K562 (cell line): ENCODE measurements around the gene PTK7. TPM values are rescaled to one million over a fixed set of nuclear protein-coding genes. Genes with fewer than 3 reads are reported as not detected.

Experiments used
- ELF4 ChIP-seq: fragments of 450-650 bp; formaldehyde crosslinking; IDR thresholded peaks from 2 replicates; pipeline ENCODE4 v1.4.0; 2022; ENCODE audit warnings: missing genetic modification characterization
- ETV6 ChIP-seq, 3 experiments: fragments of 150-350 bp in 1 of 3; sonication (generic) in 1 of 3; formaldehyde crosslinking in 1 of 3; IDR thresholded peaks; 2 replicates each; pipeline versions ENCODE4 v1.6.1 to v1.8.0; 2014 to 2022; ENCODE audit warnings: borderline replicate concordance in 2 of 3, low read depth in 2 of 3, antibody characterized with exemption in 1 of 3, low read length in 1 of 3, mild to moderate bottlenecking in 1 of 3, missing genetic modification reagents in 1 of 3
- FOXK1 ChIP-seq: sonication (generic); formaldehyde crosslinking; IDR thresholded peaks from 2 replicates; pipeline ENCODE4 v1.8.0; 2022; ENCODE audit warnings: missing genetic modification reagents, mild to moderate bottlenecking, borderline replicate concordance
- FOXP1 ChIP-seq: sonication (generic); formaldehyde crosslinking; IDR thresholded peaks from 2 replicates; pipeline ENCODE4 v1.8.0; 2022; ENCODE audit warnings: mild to moderate bottlenecking, missing genetic modification reagents
- GATAD2A ChIP-seq: fragments of 450-650 bp; IDR thresholded peaks from 2 replicates; pipeline ENCODE4 v1.6.1; 2017
- HNRNPUL1 ChIP-seq: fragments of 200-400 bp; formaldehyde crosslinking; IDR thresholded peaks from 2 replicates; pipeline ENCODE4 v1.6.1; 2017; ENCODE audit warnings: low read length
- KAT2B ChIP-seq: IDR thresholded peaks from one replicate; pipeline ENCODE4 v1.6.1; 2012; ENCODE audit warnings: low read depth, mild to moderate bottlenecking, control low read depth, inconsistent platforms, low read length, moderate library complexity
- NFRKB ChIP-seq: fragments of 450-650 bp; IDR thresholded peaks from 2 replicates; pipeline ENCODE4 v1.6.1; 2016; ENCODE audit warnings: low read depth
- SMAD4 ChIP-seq: fragments of 250-450 bp; sonication (Bioruptor Pico); conservative IDR thresholded peaks from 2 replicates; pipeline ENCODE4 v1.8.0; 2021; ENCODE audit warnings: inconsistent platforms, mild to moderate bottlenecking, moderate library complexity
- SRSF1 ChIP-seq: fragments of 200-400 bp; formaldehyde crosslinking; IDR thresholded peaks from 2 replicates; pipeline ENCODE4 v1.6.1; 2017; ENCODE audit warnings: mild to moderate bottlenecking, low read depth, low read length, moderate library complexity
- TEAD1 ChIP-seq, 2 experiments: fragments of 450-650 bp in 1 of 2; sonication (generic) in 1 of 2; formaldehyde crosslinking; IDR thresholded peaks; 2 replicates each; pipeline versions ENCODE4 v1.4.0 to v1.8.0; 2020 to 2022; ENCODE audit warnings: mild to moderate bottlenecking in 2 of 2, missing genetic modification reagents in 1 of 2
- YY1 ChIP-seq, 3 experiments: IDR thresholded peaks; 2 replicates each; pipeline ENCODE4 v1.6.1; 2011; ENCODE audit warnings: low read length in 2 of 3, mild to moderate bottlenecking in 2 of 3, moderate library complexity in 2 of 3, borderline replicate concordance in 1 of 3, control low read depth in 1 of 3, low read depth in 1 of 3; ENCODE audit not compliant: insufficient read depth in 3 of 3, insufficient replicate concordance in 2 of 3, control insufficient read depth in 1 of 3, insufficient read length in 1 of 3; ENCODE audit errors: extremely low read depth in 1 of 3
- ZFP1 ChIP-seq: fragments of 450-650 bp; formaldehyde crosslinking; IDR thresholded peaks from 2 replicates; pipeline ENCODE4 v1.4.0; 2020; ENCODE audit warnings: mild to moderate bottlenecking, mixed read lengths
- ZNF175 ChIP-seq: fragments of 200-800 bp; sonication (Bioruptor generic); IDR thresholded peaks from 2 replicates; pipeline ENCODE4 v1.6.1; 2016; ENCODE audit warnings: low read depth, mild to moderate bottlenecking, missing genetic modification characterization, missing compliant biosample characterization
- ZNF75A ChIP-seq: fragments of 450-650 bp; formaldehyde crosslinking; IDR thresholded peaks from 2 replicates; pipeline ENCODE4 v1.4.0; 2020; ENCODE audit warnings: mild to moderate bottlenecking
- ZNF76 ChIP-seq: fragments of 250-450 bp; sonication (Bioruptor Pico); IDR thresholded peaks from 2 replicates; pipeline ENCODE4 v1.4.0; 2020; ENCODE audit warnings: mild to moderate bottlenecking, moderate library complexity, borderline replicate concordance
- polyA plus RNA-seq, 8 experiments: library from polyadenylated mRNA; depleted of rRNA in 4 of 8; stranded (reverse) in 5 of 8; unstranded in 3 of 8; fragments of >200 nt; fragmentation: Nextera tagmentation in 2 of 8; fragmentation: Illumina TruSeq in 1 of 8; extraction: Ambion mirVana in 2 of 8; extraction: Trizol in 1 of 8; gene quantifications; 2 replicates each; pipeline versions ENCODE4 v1.2.1 to v1.2.3, GENCODE V29; 2011 to 2014; ENCODE audit warnings: inconsistent platforms in 1 of 8, missing spikeins in 1 of 8
- total RNA-seq, 7 experiments: library from RNA; depleted of rRNA in 6 of 7; stranded (reverse); fragments of >200 nt in 6 of 7; fragmentation: Illumina TruSeq in 2 of 7; extraction: Trizol in 2 of 7; gene quantifications; 2 replicates each; pipeline versions ENCODE4 v1.2.1 to v1.2.3, GENCODE V29; 2011 to 2021; ENCODE audit warnings: low replicate concordance in 1 of 7
- TF ChIP-seq, protein P1 (sequence below): fragments of 250-450 bp; sonication (Bioruptor Pico); IDR thresholded peaks from 2 replicates; pipeline ENCODE4 v1.4.0; 2020
- TF ChIP-seq, protein P2 (sequence below): sonication (generic); formaldehyde crosslinking; IDR thresholded peaks from 2 replicates; pipeline ENCODE4 v1.8.0; 2022; ENCODE audit warnings: mild to moderate bottlenecking, low read depth, missing genetic modification reagents

Gene PTK7
- total and polyA plus RNA-seq, 9 of the 15 experiments (the other 6 are each of a cell fraction or from before 2014, with no cell fraction given), result 0.20 to 6.8 (median 4.2) TPM

DNA sequence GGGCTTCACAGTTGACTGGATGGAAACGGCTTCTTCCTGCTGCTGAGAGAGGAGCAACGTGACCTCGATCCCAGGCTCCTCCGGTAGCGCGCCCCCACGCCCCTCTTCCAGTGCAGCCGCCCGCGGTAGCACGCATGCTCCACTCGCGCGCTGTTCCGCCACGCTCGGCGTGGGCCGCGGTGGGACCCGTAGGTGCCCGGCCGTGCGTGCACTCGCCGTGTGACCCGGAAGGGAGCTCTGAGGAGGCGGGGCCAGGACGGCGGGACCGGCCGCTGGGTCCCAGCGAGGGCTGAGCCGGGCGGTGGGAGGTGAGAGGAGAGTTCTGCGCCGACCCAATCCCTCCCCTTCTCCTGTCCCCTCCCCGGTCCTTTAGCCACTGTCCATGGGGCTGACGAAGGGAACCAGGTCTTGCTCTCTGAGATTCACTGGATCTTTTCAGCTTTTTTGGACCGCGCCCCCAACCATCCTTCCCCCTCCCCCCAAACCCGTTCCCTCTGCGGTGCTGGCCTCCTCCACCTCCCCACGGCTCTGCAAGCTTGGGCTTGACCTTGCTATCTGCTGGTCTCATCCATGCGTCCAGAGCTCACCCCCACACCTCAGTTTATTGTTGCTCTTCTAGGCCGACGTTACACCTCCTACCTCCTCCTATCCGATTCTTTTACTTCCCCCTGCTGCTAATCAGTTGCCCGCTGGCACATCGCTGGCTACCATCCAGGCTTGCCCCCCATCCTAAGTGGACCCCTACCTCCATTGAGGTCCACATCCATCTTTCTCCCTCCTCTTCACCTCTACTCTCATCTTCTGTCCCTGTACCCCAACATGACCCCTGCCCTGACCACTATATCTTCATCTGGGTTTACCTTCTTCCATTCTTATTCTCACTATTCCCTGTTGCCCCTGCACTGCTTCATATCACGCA, 106.1 kb downstream of the PTK7 start, which contains the start of gene CUL9 (continued):
- TF ChIP-seq HNRNPUL1 (no peak), TEAD1 (CRISPR knock-in tag; IDR thresholded peaks at IDR 0.05) (peak in 1 of 2 experiments; percentile 90; a peak in 1 of 4 replicates), FOXP1 (CRISPR knock-in tag) (peak; percentile 99), GATAD2A (peak; percentile 84), ZNF75A (no peak), YY1 (IDR thresholded peaks at IDR 0.05; ENCODE audit: borderline replicate concordance in 1 of 3, control insufficient read depth in 1 of 3, extremely low read depth in 1 of 3, insufficient read depth in 3 of 3, insufficient read length in 1 of 3, insufficient replicate concordance in 2 of 3, low read depth in 1 of 3, low read length in 2 of 3) (peak in 2 of 3 experiments; percentile 68 to 70), ZNF175 (CRISPR knock-in tag) (no peak), ETV6 (IDR thresholded peaks at IDR 0.05; ENCODE audit: borderline replicate concordance in 1 of 2, low read depth in 2 of 2, low read length in 1 of 2) (no peak), ETV6 (CRISPR knock-in tag; IDR thresholded peaks at IDR 0.05; ENCODE audit: borderline replicate concordance) (peak; percentile 95; the same call in 1 of the 2 replicates), FOXK1 (peak; percentile 97), ZFP1 (no peak), SMAD4 (CRISPR knock-in tag) (no peak; the same call in 1 of the 2 replicates), KAT2B (no peak), NFRKB (peak; percentile 44; the same call in 1 of the 2 replicates), ELF4 (CRISPR knock-in tag) (peak; percentile 71), ZNF76 (no peak), SRSF1 (0 out of 2 replicates have a peak, but pooled peaks have one; percentile 54)
- TF ChIP-seq, protein P1, sequence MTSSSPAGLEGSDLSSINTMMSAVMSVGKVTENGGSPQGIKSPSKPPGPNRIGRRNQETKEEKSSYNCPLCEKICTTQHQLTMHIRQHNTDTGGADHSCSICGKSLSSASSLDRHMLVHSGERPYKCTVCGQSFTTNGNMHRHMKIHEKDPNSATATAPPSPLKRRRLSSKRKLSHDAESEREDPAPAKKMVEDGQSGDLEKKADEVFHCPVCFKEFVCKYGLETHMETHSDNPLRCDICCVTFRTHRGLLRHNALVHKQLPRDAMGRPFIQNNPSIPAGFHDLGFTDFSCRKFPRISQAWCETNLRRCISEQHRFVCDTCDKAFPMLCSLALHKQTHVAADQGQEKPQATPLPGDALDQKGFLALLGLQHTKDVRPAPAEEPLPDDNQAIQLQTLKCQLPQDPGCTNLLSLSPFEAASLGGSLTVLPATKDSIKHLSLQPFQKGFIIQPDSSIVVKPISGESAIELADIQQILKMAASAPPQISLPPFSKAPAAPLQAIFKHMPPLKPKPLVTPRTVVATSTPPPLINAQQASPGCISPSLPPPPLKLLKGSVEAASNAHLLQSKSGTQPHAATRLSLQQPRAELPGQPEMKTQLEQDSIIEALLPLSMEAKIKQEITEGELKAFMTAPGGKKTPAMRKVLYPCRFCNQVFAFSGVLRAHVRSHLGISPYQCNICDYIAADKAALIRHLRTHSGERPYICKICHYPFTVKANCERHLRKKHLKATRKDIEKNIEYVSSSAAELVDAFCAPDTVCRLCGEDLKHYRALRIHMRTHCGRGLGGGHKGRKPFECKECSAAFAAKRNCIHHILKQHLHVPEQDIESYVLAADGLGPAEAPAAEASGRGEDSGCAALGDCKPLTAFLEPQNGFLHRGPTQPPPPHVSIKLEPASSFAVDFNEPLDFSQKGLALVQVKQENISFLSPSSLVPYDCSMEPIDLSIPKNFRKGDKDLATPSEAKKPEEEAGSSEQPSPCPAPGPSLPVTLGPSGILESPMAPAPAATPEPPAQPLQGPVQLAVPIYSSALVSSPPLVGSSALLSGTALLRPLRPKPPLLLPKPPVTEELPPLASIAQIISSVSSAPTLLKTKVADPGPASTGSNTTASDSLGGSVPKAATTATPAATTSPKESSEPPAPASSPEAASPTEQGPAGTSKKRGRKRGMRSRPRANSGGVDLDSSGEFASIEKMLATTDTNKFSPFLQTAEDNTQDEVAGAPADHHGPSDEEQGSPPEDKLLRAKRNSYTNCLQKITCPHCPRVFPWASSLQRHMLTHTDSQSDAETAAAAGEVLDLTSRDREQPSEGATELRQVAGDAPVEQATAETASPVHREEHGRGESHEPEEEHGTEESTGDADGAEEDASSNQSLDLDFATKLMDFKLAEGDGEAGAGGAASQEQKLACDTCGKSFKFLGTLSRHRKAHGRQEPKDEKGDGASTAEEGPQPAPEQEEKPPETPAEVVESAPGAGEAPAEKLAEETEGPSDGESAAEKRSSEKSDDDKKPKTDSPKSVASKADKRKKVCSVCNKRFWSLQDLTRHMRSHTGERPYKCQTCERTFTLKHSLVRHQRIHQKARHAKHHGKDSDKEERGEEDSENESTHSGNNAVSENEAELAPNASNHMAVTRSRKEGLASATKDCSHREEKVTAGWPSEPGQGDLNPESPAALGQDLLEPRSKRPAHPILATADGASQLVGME (CRISPR knock-in tag), result 0 out of 2 replicates have a peak, but pooled peaks have one; percentile 41
- TF ChIP-seq, protein P2, sequence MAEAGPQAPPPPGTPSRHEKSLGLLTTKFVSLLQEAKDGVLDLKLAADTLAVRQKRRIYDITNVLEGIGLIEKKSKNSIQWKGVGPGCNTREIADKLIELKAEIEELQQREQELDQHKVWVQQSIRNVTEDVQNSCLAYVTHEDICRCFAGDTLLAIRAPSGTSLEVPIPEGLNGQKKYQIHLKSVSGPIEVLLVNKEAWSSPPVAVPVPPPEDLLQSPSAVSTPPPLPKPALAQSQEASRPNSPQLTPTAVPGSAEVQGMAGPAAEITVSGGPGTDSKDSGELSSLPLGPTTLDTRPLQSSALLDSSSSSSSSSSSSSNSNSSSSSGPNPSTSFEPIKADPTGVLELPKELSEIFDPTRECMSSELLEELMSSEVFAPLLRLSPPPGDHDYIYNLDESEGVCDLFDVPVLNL, result peak; percentile 77
